Measurements from ENCODE around the gene CYB5R2.

DNA sequence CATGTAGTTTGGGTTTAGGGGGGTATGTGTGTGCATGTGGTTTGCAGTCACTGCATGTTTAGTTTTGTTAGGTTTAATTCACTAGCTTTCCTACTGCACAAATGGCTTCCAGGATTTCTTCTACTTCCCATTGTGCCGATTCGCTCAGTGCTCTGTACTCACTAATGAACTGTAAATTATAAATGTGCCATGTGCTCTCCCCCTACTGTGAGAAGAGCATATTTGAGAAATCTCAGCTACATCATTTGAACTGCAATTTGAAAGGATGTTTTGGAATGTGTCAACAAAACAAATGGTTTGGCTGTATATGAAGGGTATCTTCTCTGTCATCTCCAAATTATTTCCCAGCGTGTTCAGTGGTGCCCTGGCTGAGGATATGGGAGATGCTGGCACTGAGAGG, 28.1 kb downstream of the CYB5R2 start:
- no peak for TF ChIP-seq CTCF (IDR thresholded peaks at IDR 0.05)
- no peak for TF ChIP-seq POLR2A (IDR thresholded peaks at IDR 0.05)
